ENCODE results near the gene GULP1. TPM values are rescaled to one million over a fixed set of nuclear protein-coding genes. Genes with fewer than 3 reads are reported as not detected.

The GULP1 gene
- total RNA-seq, 1 experiment from 2014 or later, result 75.1 TPM

GRCh38 chr2:188443207-188443606 lies 151.5 kb downstream of the GULP1 start (continued):
- TF ChIP-seq ZNF425 (CRISPR knock-in tag; conservative IDR thresholded peaks at IDR 0.05), result no peak
- no peak for TF ChIP-seq HMGXB4 (CRISPR knock-in tag; IDR thresholded peaks at IDR 0.05)
- TF ChIP-seq MAX (CRISPR knock-in tag; IDR thresholded peaks at IDR 0.05), result no peak
- TF ChIP-seq ATF6 (CRISPR knock-in tag; IDR thresholded peaks at IDR 0.05), result no peak
- TF ChIP-seq ZSCAN18 (CRISPR knock-in tag; IDR thresholded peaks at IDR 0.05), result no peak
- no peak for TF ChIP-seq AR (CRISPR knock-in tag; IDR thresholded peaks at IDR 0.05)
- TF ChIP-seq TCF7 (CRISPR knock-in tag; IDR thresholded peaks at IDR 0.05; ENCODE audit: low read depth), result no peak
- no peak for TF ChIP-seq ZBTB21 (CRISPR knock-in tag; IDR thresholded peaks at IDR 0.05; ENCODE audit: borderline replicate concordance)
- TF ChIP-seq E2F1 (CRISPR knock-in tag; IDR thresholded peaks at IDR 0.05), result no peak
- no peak for TF ChIP-seq RELA (CRISPR knock-in tag; IDR thresholded peaks at IDR 0.05; ENCODE audit: borderline replicate concordance)
- no peak for TF ChIP-seq USF1 (CRISPR knock-in tag; IDR thresholded peaks at IDR 0.05)
- TF ChIP-seq RORB (CRISPR knock-in tag; IDR thresholded peaks at IDR 0.05), result no peak
- no peak for TF ChIP-seq ZNF317 (CRISPR knock-in tag; IDR thresholded peaks at IDR 0.05; ENCODE audit: borderline replicate concordance, low read depth)
- no peak for TF ChIP-seq ZNF416 (CRISPR knock-in tag; IDR thresholded peaks at IDR 0.05)

Measured in WTC11 (cell line).